Pulmonary artery endothelial cell (primary cell): ENCODE data around the gene ZFAND3. TPM values are rescaled to one million over a fixed set of nuclear protein-coding genes. Genes with fewer than 3 reads are reported as not detected.

Source experiments
- DNase-seq: peaks from one replicate; pipeline ENCODE4 v3.0.0-alpha.2; 2011; ENCODE audit warnings: low read depth, low spot score
- total RNA-seq: library from RNA; depleted of rRNA; stranded (reverse); fragments of >200 nt; gene quantifications from 2 replicates; pipeline ENCODE4 v1.2.3, GENCODE V29; 2014

The ZFAND3 gene
- total RNA-seq, 1 donor from 2014 or later: 23.5 TPM

- DNase-seq: no peak
These were observed 174.7 kb downstream of the ZFAND3 start for GRCh38 chr6:37994223-37994622.

- no peak for DNase-seq
These were observed 178.8 kb downstream of the ZFAND3 start for GRCh38 chr6:37998366-37998765.

DNA sequence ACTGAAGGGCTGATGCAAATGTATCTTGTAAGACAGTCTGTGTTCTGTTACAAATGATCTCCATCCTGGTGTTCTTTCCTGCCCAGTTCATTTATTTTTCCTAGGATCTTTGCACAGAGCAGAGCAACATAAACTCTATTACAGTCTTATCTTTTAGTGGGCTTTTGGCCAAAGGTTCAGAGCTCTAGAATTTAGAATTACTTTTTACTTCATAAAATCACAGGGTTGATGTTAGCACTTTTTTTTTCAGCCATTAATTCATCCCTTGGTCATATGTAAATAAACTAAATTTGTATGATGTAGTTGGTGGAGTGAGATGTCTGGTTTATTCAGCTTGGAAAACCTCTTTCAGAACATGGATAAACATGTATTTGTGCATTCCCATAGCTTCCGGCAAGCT, 181.9 kb downstream of the ZFAND3 start:
- DNase-seq: no peak

- no peak for DNase-seq
These were observed 185.4 kb downstream of the ZFAND3 start for GRCh38 chr6:38004908-38005307.

- DNase-seq: no peak
These were observed 192.4 kb downstream of the ZFAND3 start for GRCh38 chr6:38011937-38012336.

GRCh38 chr6:38012573-38012972, 193.0 kb downstream of the ZFAND3 start:
- peak; percentile 2 for DNase-seq

- no peak for DNase-seq
These were observed 195.8 kb downstream of the ZFAND3 start for GRCh38 chr6:38015341-38015740.

GRCh38 chr6:38016824-38017223, 197.3 kb downstream of the ZFAND3 start:
- DNase-seq: no peak

GRCh38 chr6:38018755-38019165, 199.2 kb downstream of the ZFAND3 start:
- no peak for DNase-seq

- DNase-seq: no peak
These were observed 201.1 kb downstream of the ZFAND3 start for GRCh38 chr6:38020593-38020992.

DNA sequence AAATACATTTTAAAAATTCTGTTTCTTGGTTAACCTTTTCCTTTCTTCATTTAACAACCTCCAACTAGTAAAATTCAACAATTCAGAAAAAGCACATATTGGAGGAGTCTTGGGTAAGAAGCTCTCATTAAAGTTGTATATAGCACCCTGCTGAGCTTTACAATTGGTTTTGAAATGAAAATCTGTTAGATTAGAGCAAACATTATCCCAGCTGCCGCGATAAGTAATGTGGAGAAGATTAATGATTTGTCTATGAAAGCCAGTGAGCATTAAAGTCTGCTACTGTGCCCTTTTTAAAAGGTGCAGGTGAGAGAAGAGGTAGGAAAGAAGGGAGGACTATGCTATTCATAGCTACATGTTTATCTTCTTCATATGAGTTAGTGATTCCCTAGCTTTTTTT, 201.5 kb downstream of the ZFAND3 start:
- DNase-seq: no peak

DNA sequence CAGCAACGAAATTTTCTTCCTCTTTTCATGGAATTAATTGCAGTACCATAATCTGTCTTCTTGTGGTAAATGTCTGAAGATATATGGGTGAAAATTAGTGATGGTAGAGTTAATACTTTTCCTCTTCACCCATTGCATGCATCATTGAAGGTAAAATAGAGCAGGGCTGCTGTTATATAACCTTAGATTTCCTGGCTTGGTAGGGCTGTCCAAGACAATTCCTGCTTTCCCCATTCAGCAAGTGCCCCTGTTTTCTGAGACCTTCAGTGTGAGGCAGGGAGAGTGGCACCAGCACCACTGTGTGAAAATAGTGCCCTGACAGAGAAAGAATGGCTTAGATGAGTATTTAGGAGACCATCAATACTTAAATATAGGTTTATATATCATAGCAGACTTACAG, 202.0 kb downstream of the ZFAND3 start:
- no peak for DNase-seq

DNA sequence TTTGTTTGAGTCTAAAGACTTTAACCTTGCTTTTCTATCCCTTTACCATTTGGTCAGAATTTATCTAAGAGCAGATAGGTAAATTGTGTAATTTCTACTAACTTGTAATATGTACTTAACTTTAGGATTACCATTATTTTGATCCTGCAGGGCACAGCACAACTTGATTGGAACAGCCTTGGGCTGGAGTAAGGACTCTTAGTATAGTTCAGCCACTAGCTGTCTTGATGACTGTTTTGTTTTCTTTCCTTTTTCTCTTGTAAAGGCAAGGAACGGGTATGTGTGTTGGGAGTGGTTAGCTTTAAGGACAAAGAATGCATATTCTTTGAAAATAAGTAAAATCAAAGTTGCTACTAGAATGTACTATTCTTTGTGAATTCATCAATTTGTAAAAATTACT, 203.2 kb downstream of the ZFAND3 start:
- no peak for DNase-seq

- DNase-seq: no peak
These were observed 205.4 kb downstream of the ZFAND3 start for GRCh38 chr6:38024908-38025307.

- DNase-seq: no peak
These were observed 205.9 kb downstream of the ZFAND3 start for GRCh38 chr6:38025451-38025850.

GRCh38 chr6:38027685-38028373, 208.3 kb downstream of the ZFAND3 start:
- no peak for DNase-seq

DNA sequence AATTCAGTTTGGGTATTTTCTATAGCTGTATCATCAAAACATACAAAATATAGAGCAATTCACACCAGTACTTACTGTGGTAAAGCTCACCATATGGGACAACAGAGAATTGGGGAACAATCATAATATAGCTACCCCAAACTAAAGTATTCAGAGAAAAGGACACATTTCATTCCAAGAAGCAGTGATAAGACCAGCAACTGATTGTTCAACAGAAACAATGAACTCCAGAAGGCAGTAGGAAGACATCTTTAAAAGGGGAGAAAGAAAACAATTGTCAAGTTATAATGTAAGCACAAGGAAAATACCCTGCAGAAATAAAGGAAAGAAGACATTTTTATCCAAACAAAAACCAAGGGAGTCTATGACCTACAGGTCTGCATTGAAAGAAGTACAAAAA, 210.9 kb downstream of the ZFAND3 start:
- DNase-seq: no peak

DNA sequence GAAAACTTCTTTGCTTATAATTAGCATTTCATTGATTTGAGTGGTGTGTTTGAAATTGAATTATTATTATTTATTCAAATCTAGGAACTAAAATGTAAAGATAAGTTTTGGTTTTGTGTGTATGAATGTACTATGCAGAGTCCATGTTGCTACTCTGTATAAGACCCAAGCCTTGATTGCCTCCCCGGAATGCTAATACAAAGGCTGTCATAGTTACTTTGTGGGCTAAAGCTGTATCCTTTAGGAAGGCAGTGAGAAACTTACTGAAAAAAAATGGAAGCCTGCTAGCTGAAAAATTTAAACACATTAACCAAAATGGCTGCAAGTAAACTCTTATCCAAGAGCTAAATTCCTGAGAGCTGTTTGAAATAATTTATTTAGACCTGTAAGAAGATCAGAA, 213.3 kb downstream of the ZFAND3 start:
- no peak for DNase-seq

- DNase-seq: no peak
These were observed 214.0 kb downstream of the ZFAND3 start for GRCh38 chr6:38033442-38033982.

DNA sequence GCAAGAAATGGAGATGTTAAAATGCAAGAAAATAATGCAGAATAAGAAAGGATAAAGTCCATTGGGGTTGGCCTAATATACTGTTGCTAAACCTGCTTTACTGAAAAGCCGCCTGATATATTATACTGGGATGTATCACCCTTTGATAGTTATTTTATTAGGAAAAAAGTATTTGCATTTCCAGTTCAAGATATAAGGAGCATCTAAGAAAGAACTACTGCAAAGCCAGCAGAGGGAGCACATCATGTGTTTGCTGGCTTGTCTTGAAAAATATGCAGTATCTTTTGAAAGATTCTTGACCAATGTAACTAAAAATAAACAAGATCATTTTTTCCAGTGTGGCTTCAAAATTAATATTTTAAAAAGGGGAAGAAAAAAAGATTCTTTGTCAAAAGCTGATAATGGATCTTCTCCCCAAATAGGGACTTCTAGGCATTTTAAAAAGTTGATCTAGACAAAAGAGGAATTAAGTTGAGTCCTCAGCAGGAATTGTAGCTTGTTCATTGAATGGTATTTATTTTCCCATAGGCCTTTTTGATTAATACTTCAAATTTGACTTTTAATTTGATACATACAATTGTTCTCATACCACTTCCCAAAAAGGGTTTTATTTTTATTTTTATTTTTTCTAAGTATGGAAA, 214.9 kb downstream of the ZFAND3 start:
- DNase-seq: peak; percentile 5

DNA sequence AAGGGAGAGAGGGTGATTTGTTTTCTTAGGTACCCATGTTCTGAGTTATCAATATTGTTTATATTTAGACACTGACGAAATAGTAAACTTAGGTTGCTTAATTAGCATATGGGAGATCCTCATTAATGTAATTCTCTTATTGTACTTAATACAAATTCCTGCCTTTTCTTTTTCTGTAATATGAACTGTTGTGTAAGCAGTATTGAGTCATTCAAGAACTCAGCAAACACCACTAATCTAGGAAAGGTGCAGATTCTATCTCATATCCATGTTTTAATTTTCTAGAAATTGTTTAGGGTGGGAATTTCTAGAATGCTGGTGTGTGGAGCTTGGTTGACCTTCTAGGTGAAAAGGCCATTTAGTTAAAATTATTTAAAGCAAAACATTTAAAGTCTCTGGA, 216.0 kb downstream of the ZFAND3 start:
- no peak for DNase-seq

- no peak for DNase-seq
These were observed 220.0 kb downstream of the ZFAND3 start for GRCh38 chr6:38039502-38039901.

GRCh38 chr6:38040254-38040653, 220.7 kb downstream of the ZFAND3 start:
- DNase-seq: no peak
